Lower lobe of right lung (tissue), 2 donors: ENCODE data around the gene HS3ST3B1. TPM values are rescaled to one million over a fixed set of nuclear protein-coding genes. Genes with fewer than 3 reads are reported as not detected.

Experiments
- ATAC-seq, 2 donors: fragments of 200-7000 bp; cut with Tn5 transposase; one replicate each; pipeline ENCODE4 v1.9.1; 2020 to 2022; ENCODE audit warnings: mild to moderate bottlenecking in 2 of 2, moderate library complexity in 2 of 2
- DNase-seq: peaks from one replicate; pipeline ENCODE4 v3.0.0-alpha.2; 2020
- H3K27ac ChIP-seq: fragments of 200-600 bp; one replicate; pipeline ENCODE4 v1.8.0; 2022
- H3K27me3 ChIP-seq: fragments of 200-600 bp; one replicate; pipeline ENCODE4 v1.8.0; 2022; ENCODE audit warnings: low read depth
- H3K36me3 ChIP-seq: fragments of 200-600 bp; one replicate; pipeline ENCODE4 v1.8.0; 2022; ENCODE audit warnings: mild to moderate bottlenecking
- H3K4me1 ChIP-seq: fragments of 200-600 bp; one replicate; pipeline ENCODE4 v1.8.0; 2022
- H3K4me3 ChIP-seq: fragments of 200-600 bp; one replicate; pipeline ENCODE4 v1.8.0; 2022; ENCODE audit warnings: mild to moderate bottlenecking
- H3K9me3 ChIP-seq: fragments of 200-600 bp; one replicate; pipeline ENCODE4 v1.8.0; 2022
- intact Hi-C: fragments of 100-400 bp; cut with DNase I; formaldehyde crosslinking; loops from one replicate; pipeline ENCODE4 v1.11.0; 2022
- total RNA-seq: library from RNA; stranded (reverse); fragmentation: NEBNext Ultra II Directional; extraction: Animal tissue kit (Norgen Biotek cat#: 25700); gene quantifications from one replicate; pipeline ENCODE4 v1.2.1, GENCODE V29; 2021
- TF ChIP-seq, protein P1 (sequence below): fragments of 200-600 bp; IDR thresholded peaks from one replicate; pipeline ENCODE4 v1.8.0; 2022; ENCODE audit warnings: antibody characterized with exemption, mild to moderate bottlenecking
- donor health status: DM: no; HTN: yes; CAD: no; lungs with severe emphysema.

The HS3ST3B1 gene
- total RNA-seq, 1 donor from 2014 or later: 3.4 TPM

DNA sequence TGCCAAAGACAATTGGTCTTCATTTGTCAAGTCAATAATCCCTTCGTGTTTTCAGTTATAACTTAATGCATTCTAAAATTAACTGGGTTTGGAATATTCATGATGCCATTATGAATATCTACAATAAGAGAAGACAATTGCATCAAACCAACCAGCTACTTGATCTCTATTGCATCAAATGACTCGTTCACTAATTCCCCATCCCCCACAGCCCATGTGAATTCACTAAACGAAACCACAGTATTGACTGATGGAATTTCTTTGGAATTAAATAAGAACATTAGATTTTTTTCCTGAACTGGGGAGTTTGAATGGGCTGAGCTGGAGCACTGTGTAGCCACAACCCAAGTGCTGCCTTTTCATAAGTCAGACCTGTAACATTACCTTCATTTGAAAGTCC, 65.3 kb downstream of the HS3ST3B1 start:
- intact Hi-C loops: no loop called here
- H3K27me3 ChIP-seq: no peaks in the 10 kb centered on the region
- no peaks in the 10 kb centered on the region for H3K36me3 ChIP-seq
- DNase-seq: no peak
- H3K4me1 ChIP-seq: no peaks in the 10 kb centered on the region
- no peak overlapping the region for H3K4me3 ChIP-seq
- TF ChIP-seq, protein P1, sequence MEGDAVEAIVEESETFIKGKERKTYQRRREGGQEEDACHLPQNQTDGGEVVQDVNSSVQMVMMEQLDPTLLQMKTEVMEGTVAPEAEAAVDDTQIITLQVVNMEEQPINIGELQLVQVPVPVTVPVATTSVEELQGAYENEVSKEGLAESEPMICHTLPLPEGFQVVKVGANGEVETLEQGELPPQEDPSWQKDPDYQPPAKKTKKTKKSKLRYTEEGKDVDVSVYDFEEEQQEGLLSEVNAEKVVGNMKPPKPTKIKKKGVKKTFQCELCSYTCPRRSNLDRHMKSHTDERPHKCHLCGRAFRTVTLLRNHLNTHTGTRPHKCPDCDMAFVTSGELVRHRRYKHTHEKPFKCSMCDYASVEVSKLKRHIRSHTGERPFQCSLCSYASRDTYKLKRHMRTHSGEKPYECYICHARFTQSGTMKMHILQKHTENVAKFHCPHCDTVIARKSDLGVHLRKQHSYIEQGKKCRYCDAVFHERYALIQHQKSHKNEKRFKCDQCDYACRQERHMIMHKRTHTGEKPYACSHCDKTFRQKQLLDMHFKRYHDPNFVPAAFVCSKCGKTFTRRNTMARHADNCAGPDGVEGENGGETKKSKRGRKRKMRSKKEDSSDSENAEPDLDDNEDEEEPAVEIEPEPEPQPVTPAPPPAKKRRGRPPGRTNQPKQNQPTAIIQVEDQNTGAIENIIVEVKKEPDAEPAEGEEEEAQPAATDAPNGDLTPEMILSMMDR: no peak
- ATAC-seq: no peak
- no peak overlapping the region for H3K27ac ChIP-seq
- no peaks in the 10 kb centered on the region for H3K9me3 ChIP-seq

DNA sequence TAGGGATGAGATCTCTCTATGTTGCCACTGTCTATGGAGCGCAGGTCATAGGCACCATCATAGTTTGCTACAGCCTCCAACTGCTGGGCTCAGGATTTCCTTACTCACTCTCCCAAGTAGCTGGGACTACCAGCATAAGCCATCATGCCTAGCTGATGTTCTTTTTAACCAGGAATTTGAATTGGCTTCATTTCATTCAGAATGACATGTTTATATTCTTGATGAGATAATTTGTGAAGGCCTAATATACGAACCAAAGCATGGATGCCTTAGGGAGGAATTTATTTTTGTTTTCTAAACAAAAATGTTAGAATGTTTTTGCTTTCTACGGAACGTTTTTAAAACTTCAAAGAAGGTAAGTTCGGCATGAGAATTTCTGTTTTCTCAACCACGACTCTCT, 71.6 kb downstream of the HS3ST3B1 start:
- H3K27ac ChIP-seq: peak overlapping the region; percentile 34
- no peaks in the 10 kb centered on the region for H3K27me3 ChIP-seq
- no peak for ATAC-seq
- intact Hi-C loops: no loop called here
- DNase-seq: no peak
- no peaks in the 10 kb centered on the region for H3K36me3 ChIP-seq
- H3K4me1 ChIP-seq: no peaks in the 10 kb centered on the region
- H3K4me3 ChIP-seq: no peak overlapping the region
- H3K9me3 ChIP-seq: no peaks in the 10 kb centered on the region
- TF ChIP-seq, protein P1: no peak

DNA sequence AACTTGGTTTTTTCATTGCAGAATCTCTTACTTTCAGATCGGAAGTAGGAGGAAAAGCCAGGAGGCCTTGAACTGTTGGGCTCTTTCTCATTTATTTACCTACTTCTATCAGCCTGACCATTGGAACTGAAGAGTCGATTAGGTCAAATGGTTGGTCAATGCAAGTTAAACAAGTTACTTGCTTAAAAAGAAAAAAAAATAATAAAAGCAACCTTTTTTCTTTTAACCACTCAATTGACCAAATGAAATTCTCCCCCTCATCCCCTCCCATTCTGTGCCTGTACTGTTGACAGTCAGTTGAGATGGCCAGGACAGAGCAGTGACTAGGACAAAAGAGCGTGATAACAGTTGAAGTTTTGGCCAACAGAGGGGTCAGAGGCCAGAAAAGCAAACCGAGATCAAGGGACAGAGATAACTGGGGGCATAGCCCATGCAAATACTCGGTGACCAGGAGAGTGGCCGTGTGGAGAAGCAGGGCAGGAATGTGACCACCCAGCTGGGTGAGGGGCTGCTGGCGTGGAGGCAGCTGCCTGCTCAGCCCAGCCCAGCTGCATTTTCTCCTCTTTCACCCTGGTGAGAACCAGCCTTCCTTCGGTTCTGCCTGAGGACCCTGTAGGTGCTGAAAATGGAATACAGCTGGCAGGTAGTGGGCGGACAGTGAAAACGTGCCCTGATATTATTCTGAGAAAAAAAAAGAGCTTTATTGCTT, 72.2 kb downstream of the HS3ST3B1 start:
- peak overlapping the region; percentile 34 for H3K27ac ChIP-seq
- H3K4me3 ChIP-seq: no peak overlapping the region
- H3K4me1 ChIP-seq: no peaks in the 10 kb centered on the region
- peak; percentile 32 to 43 for ATAC-seq
- DNase-seq: no peak
- no peaks in the 10 kb centered on the region for H3K9me3 ChIP-seq
- intact Hi-C loops: no loop called here
- no peaks in the 10 kb centered on the region for H3K27me3 ChIP-seq
- H3K36me3 ChIP-seq: no peaks in the 10 kb centered on the region
- TF ChIP-seq, protein P1: no peak

DNA sequence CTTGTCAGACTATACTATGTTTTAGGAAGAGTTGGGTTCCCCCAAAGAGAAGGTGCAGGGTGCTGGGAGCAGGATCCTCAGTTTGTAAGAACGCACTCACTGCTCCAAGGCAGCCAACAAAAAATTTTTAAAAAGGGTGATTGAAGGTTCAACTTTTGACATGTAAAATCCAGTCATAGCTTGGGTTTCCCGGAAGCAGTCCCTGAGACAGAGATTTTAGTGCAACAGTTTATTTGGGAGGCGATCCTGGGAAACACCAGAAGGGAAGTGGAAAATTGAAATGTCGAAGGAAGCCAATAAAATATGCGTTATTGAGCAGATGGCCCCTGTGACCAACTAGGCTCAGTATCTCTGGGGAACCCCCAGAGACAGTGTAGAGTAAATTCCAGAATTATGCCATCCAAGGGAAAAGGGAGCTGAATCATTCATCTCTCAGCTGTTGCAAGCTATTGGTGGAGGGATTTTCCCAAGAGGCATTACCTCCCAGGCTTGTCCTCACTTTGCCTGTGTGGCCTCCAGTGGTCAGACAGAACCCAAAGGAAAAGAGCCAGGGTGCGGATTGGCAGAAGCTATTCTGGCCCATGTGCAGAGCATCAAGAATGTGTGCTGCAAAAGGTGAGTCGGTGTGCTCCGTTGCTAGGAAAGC, 72.9 kb downstream of the HS3ST3B1 start:
- no peaks in the 10 kb centered on the region for H3K9me3 ChIP-seq
- DNase-seq (no peak), ATAC-seq (peak in 1 of 2 donors; percentile 69)
- peak overlapping the region; percentile 34 for H3K27ac ChIP-seq
- no peak overlapping the region for H3K4me3 ChIP-seq
- TF ChIP-seq, protein P1: no peak
- H3K36me3 ChIP-seq: no peaks in the 10 kb centered on the region
- intact Hi-C loops: no loop called here
- no peaks in the 10 kb centered on the region for H3K4me1 ChIP-seq
- H3K27me3 ChIP-seq: no peaks in the 10 kb centered on the region

DNA sequence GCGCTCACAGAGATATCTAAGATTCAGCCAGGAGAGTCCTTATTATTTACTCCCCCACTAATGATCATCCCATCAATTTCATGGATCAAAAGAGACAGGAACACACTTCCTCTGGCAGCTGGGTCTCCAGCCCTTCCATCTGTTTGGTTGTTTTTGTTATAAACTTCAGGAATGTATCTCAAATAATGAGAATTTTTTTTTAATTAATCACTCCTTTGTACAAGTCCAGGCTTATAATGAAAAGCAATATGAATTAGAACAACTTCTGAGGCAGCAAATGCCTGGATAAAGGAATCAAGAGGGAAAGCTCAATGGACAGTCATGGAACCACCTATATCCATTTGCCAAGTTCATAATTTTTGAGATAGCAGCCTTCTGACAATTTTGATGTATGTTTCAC, 73.4 kb downstream of the HS3ST3B1 start:
- H3K27me3 ChIP-seq: no peaks in the 10 kb centered on the region
- intact Hi-C loops: no loop called here
- no peak overlapping the region for H3K4me3 ChIP-seq
- no peaks in the 10 kb centered on the region for H3K36me3 ChIP-seq
- H3K9me3 ChIP-seq: no peaks in the 10 kb centered on the region
- TF ChIP-seq, protein P1: no peak
- H3K27ac ChIP-seq: no peak overlapping the region
- no peak for ATAC-seq
- no peak for DNase-seq
- H3K4me1 ChIP-seq: no peaks in the 10 kb centered on the region
